ENCODE results near the gene FBLN5.
A peak's percentile ranks its signal among the peaks of the same experiment; 100 is the strongest.
"Not testable (repeated sequence)": the region's sequence is repeated elsewhere in the genome, so short reads cannot be mapped to it uniquely, and the experiment has no call there.

The FBLN5 gene

GRCh38 chr14:91897716-91898115 lies 49.8 kb downstream of the FBLN5 start:
- not testable (repeated sequence) for H3K9me3 ChIP-seq (ENCODE audit: control insufficient read depth in 2 of 2, low read length in 2 of 2); H3K36me3 ChIP-seq (ENCODE audit: control insufficient read depth in 2 of 2, insufficient read depth in 2 of 2, low read length in 2 of 2); H3K9ac ChIP-seq (ENCODE audit: low read depth in 1 of 2, low read length in 2 of 2); H3K27ac ChIP-seq (ENCODE audit: low read depth in 2 of 2, low read length in 2 of 2); H3K4me3 ChIP-seq (ENCODE audit: low read length in 2 of 2); H3K27me3 ChIP-seq (ENCODE audit: control insufficient read depth in 2 of 2, insufficient read depth in 2 of 2, low read length in 2 of 2); H3K4me1 ChIP-seq (ENCODE audit: control insufficient read depth in 2 of 2, insufficient read depth in 2 of 2, low read length in 2 of 2)

- H3K4me1 ChIP-seq (ENCODE audit: control insufficient read depth in 2 of 2, insufficient read depth in 2 of 2, low read length in 2 of 2): no peaks in the 10 kb centered on the region
- no peaks in the 10 kb centered on the region for H3K9me3 ChIP-seq (ENCODE audit: control insufficient read depth in 2 of 2, low read length in 2 of 2)
- H3K4me3 ChIP-seq (ENCODE audit: low read length in 2 of 2): no peak overlapping the region
- no peaks in the 10 kb centered on the region for H3K27me3 ChIP-seq (ENCODE audit: control insufficient read depth in 2 of 2, insufficient read depth in 2 of 2, low read length in 2 of 2)
- no peaks in the 10 kb centered on the region for H3K36me3 ChIP-seq (ENCODE audit: control insufficient read depth in 2 of 2, insufficient read depth in 2 of 2, low read length in 2 of 2)
- no peak overlapping the region for H3K27ac ChIP-seq (ENCODE audit: low read depth in 2 of 2, low read length in 2 of 2)
- no peak overlapping the region for H3K9ac ChIP-seq (ENCODE audit: low read depth in 1 of 2, low read length in 2 of 2)
Measured at GRCh38 chr14:91897106-91897701, 50.3 kb downstream of the FBLN5 start.

- H3K9ac ChIP-seq (ENCODE audit: low read depth in 1 of 2, low read length in 2 of 2): no peak overlapping the region
- H3K27me3 ChIP-seq (ENCODE audit: control insufficient read depth in 2 of 2, insufficient read depth in 2 of 2, low read length in 2 of 2): no peaks in the 10 kb centered on the region
- H3K27ac ChIP-seq (ENCODE audit: low read depth in 2 of 2, low read length in 2 of 2): no peak overlapping the region
- no peaks in the 10 kb centered on the region for H3K9me3 ChIP-seq (ENCODE audit: control insufficient read depth in 2 of 2, low read length in 2 of 2)
- H3K4me3 ChIP-seq (ENCODE audit: low read length in 2 of 2): no peak overlapping the region
- no peaks in the 10 kb centered on the region for H3K4me1 ChIP-seq (ENCODE audit: control insufficient read depth in 2 of 2, insufficient read depth in 2 of 2, low read length in 2 of 2)
- H3K36me3 ChIP-seq (ENCODE audit: control insufficient read depth in 2 of 2, insufficient read depth in 2 of 2, low read length in 2 of 2): no peaks in the 10 kb centered on the region
Measured at GRCh38 chr14:91896419-91896818, 51.1 kb downstream of the FBLN5 start.

GRCh38 chr14:91893669-91894068 lies 53.8 kb downstream of the FBLN5 start:
- Histone ChIP-seq H3K27ac (ENCODE audit: low read depth in 2 of 2, low read length in 2 of 2) (no peak overlapping the region), H3K9ac (ENCODE audit: low read depth in 1 of 2, low read length in 2 of 2) (no peak overlapping the region), H3K4me3 (ENCODE audit: low read length in 2 of 2) (no peak overlapping the region), H3K27me3 (ENCODE audit: control insufficient read depth in 2 of 2, insufficient read depth in 2 of 2, low read length in 2 of 2) (no peaks in the 10 kb centered on the region), H3K9me3 (ENCODE audit: control insufficient read depth in 2 of 2, low read length in 2 of 2) (no peaks in the 10 kb centered on the region), H3K36me3 (ENCODE audit: control insufficient read depth in 2 of 2, insufficient read depth in 2 of 2, low read length in 2 of 2) (no peaks in the 10 kb centered on the region), H3K4me1 (ENCODE audit: control insufficient read depth in 2 of 2, insufficient read depth in 2 of 2, low read length in 2 of 2) (peaks cover 0 to 5% of the 10 kb centered on the region in 2 donors)

- Histone ChIP-seq H3K27ac (ENCODE audit: low read depth in 2 of 2, low read length in 2 of 2) (no peak overlapping the region), H3K4me1 (ENCODE audit: control insufficient read depth in 2 of 2, insufficient read depth in 2 of 2, low read length in 2 of 2) (peaks cover 0 to 5% of the 10 kb centered on the region in 2 donors), H3K9me3 (ENCODE audit: control insufficient read depth in 2 of 2, low read length in 2 of 2) (no peaks in the 10 kb centered on the region), H3K27me3 (ENCODE audit: control insufficient read depth in 2 of 2, insufficient read depth in 2 of 2, low read length in 2 of 2) (no peaks in the 10 kb centered on the region), H3K36me3 (ENCODE audit: control insufficient read depth in 2 of 2, insufficient read depth in 2 of 2, low read length in 2 of 2) (no peaks in the 10 kb centered on the region), H3K4me3 (ENCODE audit: low read length in 2 of 2) (no peak overlapping the region), H3K9ac (ENCODE audit: low read depth in 1 of 2, low read length in 2 of 2) (no peak overlapping the region)
Measured at GRCh38 chr14:91893007-91893406, 54.5 kb downstream of the FBLN5 start.

GRCh38 chr14:91891721-91892220 lies 55.7 kb downstream of the FBLN5 start:
- H3K4me3 ChIP-seq (ENCODE audit: low read length in 2 of 2): no peak overlapping the region
- H3K27me3 ChIP-seq (ENCODE audit: control insufficient read depth in 2 of 2, insufficient read depth in 2 of 2, low read length in 2 of 2): no peaks in the 10 kb centered on the region
- no peak overlapping the region for H3K9ac ChIP-seq (ENCODE audit: low read depth in 1 of 2, low read length in 2 of 2)
- H3K36me3 ChIP-seq (ENCODE audit: control insufficient read depth in 2 of 2, insufficient read depth in 2 of 2, low read length in 2 of 2): no peaks in the 10 kb centered on the region
- no peak overlapping the region for H3K27ac ChIP-seq (ENCODE audit: low read depth in 2 of 2, low read length in 2 of 2)
- no peaks in the 10 kb centered on the region for H3K9me3 ChIP-seq (ENCODE audit: control insufficient read depth in 2 of 2, low read length in 2 of 2)
- H3K4me1 ChIP-seq (ENCODE audit: control insufficient read depth in 2 of 2, insufficient read depth in 2 of 2, low read length in 2 of 2): peaks cover 0 to 5% of the 10 kb centered on the region in 2 donors

GRCh38 chr14:91891101-91891500 lies 56.4 kb downstream of the FBLN5 start:
- Histone ChIP-seq H3K4me1 (ENCODE audit: control insufficient read depth in 2 of 2, insufficient read depth in 2 of 2, low read length in 2 of 2) (peaks cover 0 to 5% of the 10 kb centered on the region in 2 donors), H3K9me3 (ENCODE audit: control insufficient read depth in 2 of 2, low read length in 2 of 2) (no peaks in the 10 kb centered on the region), H3K36me3 (ENCODE audit: control insufficient read depth in 2 of 2, insufficient read depth in 2 of 2, low read length in 2 of 2) (no peaks in the 10 kb centered on the region), H3K27me3 (ENCODE audit: control insufficient read depth in 2 of 2, insufficient read depth in 2 of 2, low read length in 2 of 2) (no peaks in the 10 kb centered on the region), H3K9ac (ENCODE audit: low read depth in 1 of 2, low read length in 2 of 2) (no peak overlapping the region), H3K4me3 (ENCODE audit: low read length in 2 of 2) (no peak overlapping the region), H3K27ac (ENCODE audit: low read depth in 2 of 2, low read length in 2 of 2) (no peak overlapping the region)

GRCh38 chr14:91890291-91890749 lies 57.2 kb downstream of the FBLN5 start:
- H3K36me3 ChIP-seq (ENCODE audit: control insufficient read depth in 2 of 2, insufficient read depth in 2 of 2, low read length in 2 of 2): no peaks in the 10 kb centered on the region
- no peaks in the 10 kb centered on the region for H3K27me3 ChIP-seq (ENCODE audit: control insufficient read depth in 2 of 2, insufficient read depth in 2 of 2, low read length in 2 of 2)
- no peaks in the 10 kb centered on the region for H3K9me3 ChIP-seq (ENCODE audit: control insufficient read depth in 2 of 2, low read length in 2 of 2)
- H3K4me3 ChIP-seq (ENCODE audit: low read length in 2 of 2): no peak overlapping the region
- H3K9ac ChIP-seq (ENCODE audit: low read depth in 1 of 2, low read length in 2 of 2): no peak overlapping the region
- no peak overlapping the region for H3K27ac ChIP-seq (ENCODE audit: low read depth in 2 of 2, low read length in 2 of 2)
- peaks cover 0 to 5% of the 10 kb centered on the region in 2 donors for H3K4me1 ChIP-seq (ENCODE audit: control insufficient read depth in 2 of 2, insufficient read depth in 2 of 2, low read length in 2 of 2)

- peak overlapping the region in 1 of 2 donors; percentile 13 for H3K27ac ChIP-seq (ENCODE audit: low read depth in 2 of 2, low read length in 2 of 2)
- H3K4me1 ChIP-seq (ENCODE audit: control insufficient read depth in 2 of 2, insufficient read depth in 2 of 2, low read length in 2 of 2): peaks cover 0 to 5% of the 10 kb centered on the region in 2 donors
- H3K9ac ChIP-seq (ENCODE audit: low read depth in 1 of 2, low read length in 2 of 2): no peak overlapping the region
- H3K36me3 ChIP-seq (ENCODE audit: control insufficient read depth in 2 of 2, insufficient read depth in 2 of 2, low read length in 2 of 2): no peaks in the 10 kb centered on the region
- H3K9me3 ChIP-seq (ENCODE audit: control insufficient read depth in 2 of 2, low read length in 2 of 2): no peaks in the 10 kb centered on the region
- no peak overlapping the region for H3K4me3 ChIP-seq (ENCODE audit: low read length in 2 of 2)
- no peaks in the 10 kb centered on the region for H3K27me3 ChIP-seq (ENCODE audit: control insufficient read depth in 2 of 2, insufficient read depth in 2 of 2, low read length in 2 of 2)
Measured at GRCh38 chr14:91889477-91890211, 57.9 kb downstream of the FBLN5 start.

- H3K27ac ChIP-seq (ENCODE audit: low read depth in 2 of 2, low read length in 2 of 2): no peak overlapping the region
- no peaks in the 10 kb centered on the region for H3K36me3 ChIP-seq (ENCODE audit: control insufficient read depth in 2 of 2, insufficient read depth in 2 of 2, low read length in 2 of 2)
- no peaks in the 10 kb centered on the region for H3K9me3 ChIP-seq (ENCODE audit: control insufficient read depth in 2 of 2, low read length in 2 of 2)
- no peak overlapping the region for H3K4me3 ChIP-seq (ENCODE audit: low read length in 2 of 2)
- peaks cover 0 to 5% of the 10 kb centered on the region in 2 donors for H3K4me1 ChIP-seq (ENCODE audit: control insufficient read depth in 2 of 2, insufficient read depth in 2 of 2, low read length in 2 of 2)
- H3K9ac ChIP-seq (ENCODE audit: low read depth in 1 of 2, low read length in 2 of 2): no peak overlapping the region
- no peaks in the 10 kb centered on the region for H3K27me3 ChIP-seq (ENCODE audit: control insufficient read depth in 2 of 2, insufficient read depth in 2 of 2, low read length in 2 of 2)
Measured at GRCh38 chr14:91888641-91889476, 58.6 kb downstream of the FBLN5 start.
